ENCODE results near the gene RXRA.

DNA sequence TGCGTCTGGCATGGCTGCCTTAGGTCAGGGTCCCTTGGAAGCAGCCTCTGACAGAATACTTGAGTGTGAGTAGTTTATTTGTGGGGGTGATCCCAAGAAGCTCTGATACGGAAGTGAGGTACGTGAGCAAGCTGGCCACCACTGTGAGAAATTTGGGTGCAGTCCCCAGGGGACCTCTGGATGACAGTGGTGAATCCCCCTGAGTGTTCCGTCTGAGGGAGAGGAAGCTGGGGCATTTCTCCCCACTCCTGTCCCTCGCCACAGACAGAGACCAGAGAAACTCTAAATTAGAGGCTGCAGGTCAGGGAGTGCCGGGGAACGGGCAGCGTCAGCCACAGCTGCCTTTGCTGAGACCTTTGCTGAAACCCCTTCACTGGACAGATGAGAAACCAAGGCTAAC, 159.4 kb downstream of the RXRA start:
- TF ChIP-seq ZNF274 (IDR thresholded peaks at IDR 0.05; ENCODE audit: low read depth, low read length) (no peak), SUZ12 (IDR thresholded peaks at IDR 0.05; ENCODE audit: extremely low read depth, insufficient read depth, insufficient read length) (no peak), YY1 (IDR thresholded peaks at IDR 0.05; ENCODE audit: insufficient read depth, insufficient read length) (no peak)
